Lower leg skin (tissue), 3 donors: ENCODE results near the gene SULT2B1.

ENCODE experiments used
- POLR2A ChIP-seq, 2 donors: fragments of 450-650 bp; IDR thresholded peaks; one replicate each; pipeline ENCODE4 v1.6.1; 2016 to 2017; ENCODE audit warnings: antibody characterized with exemption in 2 of 2, mild to moderate bottlenecking in 1 of 2, moderate library complexity in 1 of 2
- TF ChIP-seq, protein P1 (sequence below), 3 donors: fragments of 450-650 bp; IDR thresholded peaks; one replicate each; pipeline ENCODE4 v1.5.1; 2016; ENCODE audit warnings: antibody characterized with exemption in 3 of 3, mild to moderate bottlenecking in 3 of 3, moderate library complexity in 2 of 3

- TF ChIP-seq, protein P1, sequence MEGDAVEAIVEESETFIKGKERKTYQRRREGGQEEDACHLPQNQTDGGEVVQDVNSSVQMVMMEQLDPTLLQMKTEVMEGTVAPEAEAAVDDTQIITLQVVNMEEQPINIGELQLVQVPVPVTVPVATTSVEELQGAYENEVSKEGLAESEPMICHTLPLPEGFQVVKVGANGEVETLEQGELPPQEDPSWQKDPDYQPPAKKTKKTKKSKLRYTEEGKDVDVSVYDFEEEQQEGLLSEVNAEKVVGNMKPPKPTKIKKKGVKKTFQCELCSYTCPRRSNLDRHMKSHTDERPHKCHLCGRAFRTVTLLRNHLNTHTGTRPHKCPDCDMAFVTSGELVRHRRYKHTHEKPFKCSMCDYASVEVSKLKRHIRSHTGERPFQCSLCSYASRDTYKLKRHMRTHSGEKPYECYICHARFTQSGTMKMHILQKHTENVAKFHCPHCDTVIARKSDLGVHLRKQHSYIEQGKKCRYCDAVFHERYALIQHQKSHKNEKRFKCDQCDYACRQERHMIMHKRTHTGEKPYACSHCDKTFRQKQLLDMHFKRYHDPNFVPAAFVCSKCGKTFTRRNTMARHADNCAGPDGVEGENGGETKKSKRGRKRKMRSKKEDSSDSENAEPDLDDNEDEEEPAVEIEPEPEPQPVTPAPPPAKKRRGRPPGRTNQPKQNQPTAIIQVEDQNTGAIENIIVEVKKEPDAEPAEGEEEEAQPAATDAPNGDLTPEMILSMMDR (IDR thresholded peaks at IDR 0.05) = no peak
- no peak for TF ChIP-seq POLR2A (IDR thresholded peaks at IDR 0.05)
These were observed 81.4 kb downstream of the SULT2B1 start for GRCh38 chr19:48633148-48634035.
